Keratinocyte (primary cell): ENCODE results near the gene PLEKHH2. TPM values are rescaled to one million over a fixed set of nuclear protein-coding genes. Genes with fewer than 3 reads are reported as not detected.
A peak's percentile ranks its signal among the peaks of the same experiment; 100 is the strongest.

Experiments
- DNase-seq: peaks from one replicate; pipeline ENCODE4 v3.0.0-alpha.2; 2011; ENCODE audit warnings: low read depth, missing footprints, low spot score
- FAIRE-seq: peaks from 2 replicates; lab custom pipeline; 2011; peaks lifted over from hg19 to GRCh38; lab: Jason Lieb, UNC
- H2AFZ ChIP-seq: 2 replicates; pipeline ENCODE4 v1.6.0; 2012; ENCODE audit warnings: low read length, control low read depth, inconsistent platforms; ENCODE audit not compliant: control insufficient read depth
- H3K27ac ChIP-seq: 2 replicates; pipeline ENCODE4 v1.5.1; 2011; ENCODE audit warnings: low read length; ENCODE audit not compliant: control insufficient read depth, insufficient read depth
- H3K27me3 ChIP-seq: 3 replicates; pipeline ENCODE4 v1.6.0; 2011; ENCODE audit warnings: low read length; ENCODE audit not compliant: control insufficient read depth, insufficient read depth; ENCODE audit errors: extremely low read depth
- H3K36me3 ChIP-seq, 2 experiments: 2 replicates in 1 of 2; 3 replicates in 1 of 2; pipeline ENCODE4 v1.5.1; 2011; ENCODE audit warnings: low read length in 2 of 2, mild to moderate bottlenecking in 1 of 2; ENCODE audit not compliant: control insufficient read depth in 2 of 2, insufficient read depth in 2 of 2; ENCODE audit errors: extremely low read depth in 1 of 2
- H3K4me1 ChIP-seq: 3 replicates; pipeline ENCODE4 v1.5.1; 2011; ENCODE audit warnings: low read length; ENCODE audit not compliant: control insufficient read depth, insufficient read depth; ENCODE audit errors: extremely low read depth
- H3K4me2 ChIP-seq: 3 replicates; pipeline ENCODE4 v1.6.0; 2011; ENCODE audit warnings: low read depth, low read length; ENCODE audit not compliant: control insufficient read depth, insufficient read depth; ENCODE audit errors: extremely low read depth
- H3K4me3 ChIP-seq, 3 experiments: fragments of 200-600 bp in 1 of 3; sonication (generic) in 1 of 3; 2 replicates in 2 of 3; 3 replicates in 1 of 3; pipeline ENCODE4 v1.5.1; 2011 to 2016; ENCODE audit warnings: low read length in 3 of 3, mild to moderate bottlenecking in 3 of 3, control low read depth in 2 of 3, inconsistent platforms in 1 of 3, low read depth in 1 of 3, mixed read lengths in 1 of 3, mixed run types in 1 of 3, moderate library complexity in 1 of 3; ENCODE audit not compliant: control insufficient read depth in 2 of 3, insufficient read depth in 2 of 3; ENCODE audit errors: extremely low read depth in 1 of 3
- H3K79me2 ChIP-seq: 2 replicates; pipeline ENCODE4 v1.6.0; 2012; ENCODE audit warnings: low read length; ENCODE audit not compliant: control insufficient read depth, insufficient read depth
- H3K9ac ChIP-seq: 3 replicates; pipeline ENCODE4 v1.6.0; 2011; ENCODE audit warnings: low read length; ENCODE audit not compliant: control insufficient read depth, insufficient read depth; ENCODE audit errors: extremely low read depth
- H3K9me1 ChIP-seq: 3 replicates; pipeline ENCODE4 v1.6.0; 2011; ENCODE audit warnings: low read length; ENCODE audit not compliant: control insufficient read depth, insufficient read depth; ENCODE audit errors: extremely low read depth
- H3K9me3 ChIP-seq: 2 replicates; pipeline ENCODE4 v1.5.1; 2012; ENCODE audit warnings: low read depth, low read length; ENCODE audit not compliant: control insufficient read depth
- H4K20me1 ChIP-seq: 3 replicates; pipeline ENCODE4 v1.6.0; 2011; ENCODE audit warnings: low read length; ENCODE audit not compliant: control insufficient read depth, insufficient read depth; ENCODE audit errors: extremely low read depth
- CTCF ChIP-seq, 3 experiments: IDR thresholded peaks in 1 of 3; conservative IDR thresholded peaks in 1 of 3; optimal IDR thresholded peaks in 1 of 3; 2 replicates in 2 of 3; 3 replicates in 1 of 3; pipeline versions ENCODE3 to v1.5.1; 2011; ENCODE audit warnings: low read length in 3 of 3, mild to moderate bottlenecking in 3 of 3, moderate library complexity in 2 of 3, control low read depth in 1 of 3, inconsistent platforms in 1 of 3; ENCODE audit not compliant: insufficient read depth in 2 of 3; ENCODE audit errors: extremely low read depth in 1 of 3
- EZH2 ChIP-seq: IDR thresholded peaks from one replicate; pipeline ENCODE4 v1.6.1; 2012; ENCODE audit warnings: inconsistent platforms, mild to moderate bottlenecking, low read length, moderate library complexity
- dilution Hi-C: fragments of 300-500 bp; cut with MboI; formaldehyde crosslinking; loops from one replicate; pipeline ENCODE4 v1.7.0; 2020; ENCODE audit warnings: low sequenced_read_pairs; ENCODE audit not compliant: extremely low pct_ligation_motif_present
- polyA plus RNA-seq, 5 experiments: library from polyadenylated mRNA; depleted of rRNA in 3 of 5; stranded (reverse) in 3 of 5; stranded (forward) in 1 of 5; unstranded in 1 of 5; fragments of >200 nt; gene quantifications; 1 replicate in 1 of 5; 2 replicates in 3 of 5; 3 replicates in 1 of 5; pipeline versions ENCODE4 v1.2.1 to v1.2.3, GENCODE V29; 2011 to 2012; ENCODE audit warnings: missing spikeins in 2 of 5, low read depth in 1 of 5, low replicate concordance in 1 of 5

PLEKHH2 gene
- polyA plus RNA-seq, 1 donor (not counting 4 experiments of a cell fraction or from before 2014, with no cell fraction given): 1.3 TPM

GRCh38 chr2:43774617-43775016, 137.6 kb downstream of the PLEKHH2 start:
- no peaks in the 10 kb centered on the region for H3K4me1 ChIP-seq

GRCh38 chr2:43776324-43776723, 139.3 kb downstream of the PLEKHH2 start:
- dilution Hi-C loops: no loop called here
- H3K79me2 ChIP-seq: peaks cover 2% of the 10 kb centered on the region
- no peak overlapping the region for H3K4me2 ChIP-seq
- H3K9me3 ChIP-seq: no peaks in the 10 kb centered on the region
- no peak overlapping the region for H3K9ac ChIP-seq
- no peaks in the 10 kb centered on the region for H3K4me1 ChIP-seq
- H3K9me1 ChIP-seq: no peaks in the 10 kb centered on the region
- peaks cover 1 to 4% of the 10 kb centered on the region in 2 experiments for H3K36me3 ChIP-seq
- no peaks in the 10 kb centered on the region for H3K27me3 ChIP-seq
- DNase-seq (no peak), FAIRE-seq (no peak)
- no peak overlapping the region for H3K4me3 ChIP-seq
- no peak overlapping the region for H2AFZ ChIP-seq
- no peak overlapping the region for H3K27ac ChIP-seq
- TF ChIP-seq CTCF (optimal IDR thresholded peaks at IDR 0.05 in 1 of 3, IDR thresholded peaks at IDR 0.05 in 1 of 3, conservative IDR thresholded peaks at IDR 0.05 in 1 of 3; ENCODE audit: extremely low read depth in 1 of 3, insufficient read depth in 2 of 3, low read length in 3 of 3): no peak
- TF ChIP-seq EZH2: no peak
- no peaks in the 10 kb centered on the region for H4K20me1 ChIP-seq

More at GRCh38 chr2:43774617-43775016, 137.6 kb downstream of the PLEKHH2 start:
- peak overlapping the region; percentile 95 for H3K4me2 ChIP-seq
- FAIRE-seq (no peak), DNase-seq (no peak)
- no peaks in the 10 kb centered on the region for H3K9me1 ChIP-seq
- H3K4me3 ChIP-seq: peak overlapping the region; percentile 63 to 99 (median 94)
- no peaks in the 10 kb centered on the region for H3K9me3 ChIP-seq
- H3K27ac ChIP-seq: peak overlapping the region; percentile 92
- H3K9ac ChIP-seq: peak overlapping the region; percentile 86
- H3K36me3 ChIP-seq: peaks cover 1 to 4% of the 10 kb centered on the region in 2 experiments
- H4K20me1 ChIP-seq: no peaks in the 10 kb centered on the region
- dilution Hi-C loops: no loop called here
- peaks cover 2% of the 10 kb centered on the region for H3K79me2 ChIP-seq
- TF ChIP-seq EZH2 (no peak), CTCF (optimal IDR thresholded peaks at IDR 0.05 in 1 of 3, IDR thresholded peaks at IDR 0.05 in 1 of 3, conservative IDR thresholded peaks at IDR 0.05 in 1 of 3; ENCODE audit: extremely low read depth in 1 of 3, insufficient read depth in 2 of 3, low read length in 3 of 3) (no peak)
- H2AFZ ChIP-seq: peak overlapping the region; percentile 100
- H3K27me3 ChIP-seq: no peaks in the 10 kb centered on the region
